GM12801 (cell line): Measurements from ENCODE around the gene LMAN2L.

Source experiments
- TF ChIP-seq, protein P1 (sequence below): IDR thresholded peaks from one replicate; pipeline ENCODE4 v1.5.1; 2011; ENCODE audit warnings: control low read depth; ENCODE audit not compliant: insufficient read length; ENCODE audit errors: extremely low read depth

Gene LMAN2L

DNA sequence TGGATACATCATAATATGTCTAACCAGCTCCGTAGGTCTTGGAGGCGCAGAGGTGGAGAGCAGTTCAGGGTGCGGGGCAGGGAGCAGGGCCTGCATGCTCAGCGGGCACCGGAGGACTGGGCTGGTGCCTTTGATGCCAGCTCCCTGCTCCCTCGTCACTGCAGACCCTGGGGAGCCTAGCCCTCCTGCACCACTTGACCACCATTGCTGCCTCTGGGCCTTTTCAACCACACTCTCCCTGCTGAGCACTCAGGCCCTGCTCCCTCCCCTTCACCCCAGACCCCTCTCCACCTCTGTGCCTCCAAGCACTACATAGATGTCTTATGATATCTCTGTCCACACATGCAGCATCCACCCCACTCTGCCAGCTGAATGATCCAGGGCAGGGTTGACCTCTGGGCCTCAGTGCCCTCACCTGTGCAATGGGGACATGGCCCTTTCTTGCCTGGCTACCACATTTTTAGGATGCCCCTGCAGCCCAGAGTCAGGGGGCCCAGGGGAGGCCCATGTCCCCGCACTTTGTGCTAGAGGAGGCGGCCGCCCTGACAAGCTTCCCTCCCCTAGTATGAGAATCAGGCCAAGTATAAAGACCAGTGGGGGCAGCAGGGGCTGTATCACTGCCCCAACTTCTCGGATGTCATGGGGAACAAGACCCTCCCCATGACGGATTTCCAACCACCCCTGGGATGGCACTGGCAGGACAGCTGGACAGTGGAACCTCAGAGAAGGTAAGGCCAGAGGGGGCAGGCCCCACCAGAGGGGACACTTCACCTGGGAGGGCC lies 51.0 kb downstream of the LMAN2L start:
- TF ChIP-seq, protein P1, sequence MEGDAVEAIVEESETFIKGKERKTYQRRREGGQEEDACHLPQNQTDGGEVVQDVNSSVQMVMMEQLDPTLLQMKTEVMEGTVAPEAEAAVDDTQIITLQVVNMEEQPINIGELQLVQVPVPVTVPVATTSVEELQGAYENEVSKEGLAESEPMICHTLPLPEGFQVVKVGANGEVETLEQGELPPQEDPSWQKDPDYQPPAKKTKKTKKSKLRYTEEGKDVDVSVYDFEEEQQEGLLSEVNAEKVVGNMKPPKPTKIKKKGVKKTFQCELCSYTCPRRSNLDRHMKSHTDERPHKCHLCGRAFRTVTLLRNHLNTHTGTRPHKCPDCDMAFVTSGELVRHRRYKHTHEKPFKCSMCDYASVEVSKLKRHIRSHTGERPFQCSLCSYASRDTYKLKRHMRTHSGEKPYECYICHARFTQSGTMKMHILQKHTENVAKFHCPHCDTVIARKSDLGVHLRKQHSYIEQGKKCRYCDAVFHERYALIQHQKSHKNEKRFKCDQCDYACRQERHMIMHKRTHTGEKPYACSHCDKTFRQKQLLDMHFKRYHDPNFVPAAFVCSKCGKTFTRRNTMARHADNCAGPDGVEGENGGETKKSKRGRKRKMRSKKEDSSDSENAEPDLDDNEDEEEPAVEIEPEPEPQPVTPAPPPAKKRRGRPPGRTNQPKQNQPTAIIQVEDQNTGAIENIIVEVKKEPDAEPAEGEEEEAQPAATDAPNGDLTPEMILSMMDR = no peak

DNA sequence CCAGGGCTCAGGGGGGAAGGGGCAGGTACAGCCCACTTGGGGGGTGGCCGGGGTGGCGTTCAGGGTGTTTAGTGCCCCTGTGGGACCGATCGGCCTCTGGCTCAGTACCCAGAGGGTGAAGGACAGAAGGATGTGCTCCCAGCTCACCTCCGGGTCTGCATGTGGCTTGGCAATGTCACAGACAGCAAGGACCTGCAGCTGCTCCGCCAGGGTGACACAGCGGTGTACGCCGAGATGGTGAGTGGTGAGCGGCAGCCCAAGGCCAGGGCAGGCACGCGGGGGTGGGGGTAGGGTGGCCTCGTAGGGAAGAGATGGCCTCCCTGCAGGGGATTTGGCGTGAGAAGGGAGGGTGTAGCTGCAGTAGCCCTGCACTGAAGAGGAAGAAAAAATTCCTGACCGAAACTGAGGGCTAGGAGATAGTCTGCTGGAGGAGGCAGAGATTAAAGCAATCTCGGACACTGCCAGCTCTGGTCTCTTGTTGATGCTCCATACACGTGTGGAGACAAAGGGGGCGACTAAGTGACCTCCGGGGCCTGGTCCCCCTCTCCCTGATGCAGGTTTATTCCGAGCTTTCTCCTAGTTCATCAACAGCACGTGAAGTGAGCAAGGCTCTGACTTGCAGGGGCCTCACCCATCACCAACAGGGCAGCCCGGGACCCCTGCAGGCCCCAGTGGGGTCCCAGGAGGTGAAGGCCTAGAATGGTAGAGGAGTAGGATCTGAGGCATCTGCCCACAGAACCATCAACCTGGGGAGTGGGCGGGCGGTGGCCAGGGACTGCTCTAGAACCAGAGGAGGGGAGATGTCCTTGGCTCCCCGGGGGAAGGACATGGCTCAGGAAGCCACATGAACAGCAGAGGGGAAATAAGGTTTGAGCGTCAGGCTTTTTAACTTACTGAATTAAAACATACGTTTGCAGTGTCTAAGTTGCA lies 51.9 kb downstream of the LMAN2L start:
- TF ChIP-seq, protein P1 = no peak

GRCh38 chr2:96687266-96687665 lies 52.6 kb downstream of the LMAN2L start:
- TF ChIP-seq, protein P1 = no peak

- TF ChIP-seq, protein P1 = no peak
These were observed 54.0 kb downstream of the LMAN2L start for GRCh38 chr2:96685577-96686459.

DNA sequence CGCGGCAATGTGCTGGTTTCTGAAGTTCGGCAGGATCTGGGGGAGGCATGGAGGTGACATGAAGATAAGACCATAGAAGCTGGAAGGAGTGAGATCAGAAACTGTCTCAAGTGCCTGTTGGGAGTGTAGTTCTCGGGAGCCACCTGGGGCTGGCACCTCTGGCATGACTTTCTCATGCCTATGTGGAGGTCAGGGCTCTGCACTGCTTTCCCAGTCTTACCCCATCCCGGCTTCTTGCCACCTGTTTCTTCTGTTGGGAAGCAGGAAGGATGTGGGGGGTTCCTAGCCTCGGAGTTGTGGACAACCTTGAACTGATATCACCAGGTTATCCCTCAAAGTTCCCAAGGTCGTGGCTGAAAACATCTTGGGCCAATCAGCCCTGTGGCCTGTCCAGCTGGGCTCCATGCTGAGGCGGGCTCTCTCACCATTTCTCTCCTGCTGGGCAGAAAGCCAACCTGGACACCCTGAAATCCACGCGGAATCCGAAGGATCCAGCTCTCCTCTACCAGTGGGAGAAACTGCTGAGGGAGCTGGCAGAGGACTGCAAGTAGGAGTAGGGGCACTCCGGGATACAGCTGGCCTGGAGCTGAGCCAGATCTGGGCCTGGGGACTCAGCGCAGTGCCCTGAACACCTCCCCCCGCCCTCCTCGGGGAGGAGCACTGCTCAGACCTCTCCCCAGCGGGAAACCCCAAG lies 54.8 kb downstream of the LMAN2L start:
- TF ChIP-seq, protein P1 = no peak

- TF ChIP-seq, protein P1 = no peak
These were observed 55.7 kb downstream of the LMAN2L start for GRCh38 chr2:96683972-96684820.
